Activated CD8-positive, alpha-beta memory T cell treated with anti-CD3 and anti-CD28 coated beads, Interleukin-2, amount 10 ng/mL, durations not matched to agents 7 days and 5 days (primary cell): ENCODE data around the gene C17orf114. TPM values are rescaled to one million over a fixed set of nuclear protein-coding genes. Genes with fewer than 3 reads are reported as not detected.

ENCODE experiments used
- ATAC-seq: fragments of 150-1000 bp; cut with Tn5 transposase; one replicate; pipeline ENCODE4 v1.10.0; 2021; ENCODE audit warnings: moderate library complexity
- CTCF ChIA-PET: fragments of 350-600 bp; sonication (Branson Sonifier 250); formaldehyde crosslinking; loops from one replicate; lab custom pipeline; 2021; ENCODE audit warnings: antibody characterized with exemption; lab: Charles Lee
- DNase-seq: peaks from one replicate; pipeline ENCODE4 v3.0.0-alpha.2; 2020
- H3K27ac Mint-ChIP-seq: one replicate; pipeline ENCODE4 v1.8.0; 2021; ENCODE audit warnings: mild to moderate bottlenecking, mixed read lengths
- H3K27me3 Mint-ChIP-seq: one replicate; pipeline ENCODE4 v1.8.0; 2021; ENCODE audit warnings: mixed read lengths
- H3K36me3 Mint-ChIP-seq: one replicate; pipeline ENCODE4 v1.8.0; 2021; ENCODE audit warnings: mild to moderate bottlenecking, mixed read lengths
- H3K4me1 Mint-ChIP-seq: one replicate; pipeline ENCODE4 v1.8.0; 2021; ENCODE audit warnings: mixed read lengths
- H3K4me3 Mint-ChIP-seq: one replicate; pipeline ENCODE4 v1.8.0; 2021; ENCODE audit warnings: mild to moderate bottlenecking, moderate library complexity, mixed read lengths
- H3K9me3 Mint-ChIP-seq: one replicate; pipeline ENCODE4 v1.8.0; 2022; ENCODE audit warnings: low read depth, mixed read lengths
- total RNA-seq, 2 experiments: library from RNA; stranded (reverse); gene quantifications; one replicate each; pipeline ENCODE4 v1.2.3, GENCODE V29; 2021

Gene C17orf114

DNA sequence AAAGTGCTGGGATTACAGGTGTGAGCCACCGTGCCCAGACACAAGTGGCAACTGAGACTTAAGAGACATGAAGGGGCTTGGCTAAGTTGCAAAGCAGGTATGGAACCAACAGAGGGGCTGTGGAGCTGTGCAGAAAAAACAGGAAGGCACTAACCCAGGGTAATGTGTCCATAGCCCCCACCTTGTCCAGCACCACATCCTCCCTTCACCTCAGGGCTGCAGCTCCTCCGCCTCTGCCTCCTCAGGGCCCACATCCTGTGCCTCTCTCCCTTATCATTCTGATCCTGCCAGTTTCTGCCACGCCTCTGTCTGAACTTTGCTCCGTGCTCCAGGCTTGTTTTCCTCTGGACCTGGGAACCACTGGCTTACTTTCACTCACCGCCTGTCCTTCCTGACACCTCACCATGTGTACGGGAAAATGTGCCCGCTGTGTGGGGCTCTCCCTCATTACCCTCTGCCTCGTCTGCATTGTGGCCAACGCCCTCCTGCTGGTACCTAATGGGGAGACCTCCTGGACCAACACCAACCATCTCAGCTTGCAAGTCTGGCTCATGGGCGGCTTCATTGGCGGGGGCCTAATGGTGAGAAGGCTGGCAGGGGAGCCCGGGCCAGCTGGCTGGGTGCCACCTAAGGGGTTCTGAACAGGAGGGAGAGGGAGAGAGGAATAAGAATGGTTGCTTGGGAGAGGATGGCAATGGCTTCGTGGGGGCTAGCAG lies 30.5 kb downstream of the C17orf114 start, which contains the start of gene TM4SF5:
TM4SF5 (plus strand) TSS at position 368 of the 716 bp plus-strand sequence; CDS start at position 405, 37 bp downstream.
- CTCF ChIA-PET = interaction anchor here (0.9 to 4.5 kb wide), 6 partner anchors 11 to 131 kb away, joined by 3 to 33 read pairs (median 4); partner anchors contain the start of genes CHRNE and GLTPD2
- peak within 1 kb of the TSS; percentile 3 for H3K4me3 Mint-ChIP-seq
- DNase-seq (peak; percentile 83), ATAC-seq (peak; percentile 92)
- H3K4me1 Mint-ChIP-seq = peaks cover 16% of the 10 kb centered on the region
- no peaks in the 10 kb centered on the region for H3K9me3 Mint-ChIP-seq
- H3K36me3 Mint-ChIP-seq = no peaks in the 10 kb centered on the region
- peaks cover 20% of the 10 kb centered on the region for H3K27me3 Mint-ChIP-seq
- peak within 1 kb of the TSS; percentile 25 for H3K27ac Mint-ChIP-seq

DNA sequence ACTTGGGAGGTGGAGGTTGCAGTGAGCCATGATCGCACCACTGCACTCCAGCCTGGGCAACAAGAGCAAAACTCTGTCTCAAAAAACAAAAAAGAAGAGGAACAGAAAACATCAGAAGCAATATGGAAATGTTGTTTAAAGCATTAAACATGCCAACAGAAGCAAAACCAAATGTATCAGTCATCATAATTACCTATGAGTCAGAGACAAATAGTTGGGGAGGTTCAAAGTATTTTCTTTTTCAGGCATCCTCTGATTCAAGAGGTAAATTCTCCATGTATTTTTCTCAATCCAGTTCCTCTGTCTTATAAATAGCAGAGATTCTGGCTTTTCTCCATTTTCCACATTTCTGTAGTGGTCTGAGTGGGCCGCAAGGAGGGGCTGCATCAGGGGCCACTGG lies 32.5 kb downstream of the C17orf114 start:
- no peak overlapping the region for H3K27ac Mint-ChIP-seq
- ATAC-seq (no peak), DNase-seq (no peak)
- CTCF ChIA-PET = interaction anchor here (1.3 kb wide), 1 partner anchor 20 kb away, joined by 6 read pairs; no protein-coding TSS in a partner anchor
- no peaks in the 10 kb centered on the region for H3K9me3 Mint-ChIP-seq
- no peaks in the 10 kb centered on the region for H3K36me3 Mint-ChIP-seq
- H3K4me3 Mint-ChIP-seq = no peak overlapping the region
- peaks cover 16% of the 10 kb centered on the region for H3K4me1 Mint-ChIP-seq
- peaks cover 25% of the 10 kb centered on the region for H3K27me3 Mint-ChIP-seq

DNA sequence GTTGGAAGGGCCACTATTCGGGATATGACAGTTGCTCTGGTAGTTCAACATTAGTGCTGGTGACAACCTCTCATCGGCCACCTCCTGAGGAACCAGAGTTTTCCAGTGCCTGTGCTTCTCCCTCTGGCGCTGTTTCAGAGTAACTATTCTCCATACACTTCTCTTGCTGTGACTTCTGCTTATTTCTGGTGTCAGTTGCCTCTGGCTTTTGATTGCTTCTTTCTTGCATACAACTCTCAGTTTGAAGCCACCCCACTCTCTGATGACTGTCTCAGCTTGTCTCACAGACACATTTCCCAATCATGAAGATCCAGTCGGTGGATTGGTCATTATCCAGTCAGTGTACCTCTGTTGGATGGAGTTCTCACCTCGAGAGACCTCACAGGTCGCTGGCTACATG lies 33.8 kb downstream of the C17orf114 start:
- DNase-seq (no peak), ATAC-seq (no peak)
- no peaks in the 10 kb centered on the region for H3K36me3 Mint-ChIP-seq
- CTCF ChIA-PET = no interaction called here
- peaks cover 25% of the 10 kb centered on the region for H3K27me3 Mint-ChIP-seq
- H3K4me1 Mint-ChIP-seq = peaks cover 16% of the 10 kb centered on the region
- H3K9me3 Mint-ChIP-seq = no peaks in the 10 kb centered on the region
- H3K27ac Mint-ChIP-seq = no peak overlapping the region
- no peak overlapping the region for H3K4me3 Mint-ChIP-seq

DNA sequence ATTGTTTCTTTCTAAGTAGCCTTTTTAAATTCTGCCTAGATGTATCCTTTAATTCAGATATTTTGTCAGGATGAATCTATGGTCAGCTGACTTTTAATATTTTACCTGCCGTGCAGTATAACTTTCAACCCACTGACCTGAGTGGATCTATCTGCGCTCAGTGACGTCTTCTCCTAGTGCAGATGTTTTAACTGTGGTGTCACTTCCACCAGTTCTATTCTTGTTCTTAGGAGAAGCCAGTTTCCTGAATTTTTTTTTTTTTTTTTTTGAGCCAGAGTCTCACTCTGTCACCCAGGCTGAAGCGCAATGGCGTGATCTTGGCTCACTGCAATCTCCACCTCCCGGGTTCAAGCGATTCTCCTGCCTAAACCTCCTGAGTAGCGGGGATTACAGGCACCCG lies 35.4 kb downstream of the C17orf114 start:
- Mint-ChIP-seq H3K4me1 (peaks cover 12% of the 10 kb centered on the region), H3K36me3 (no peaks in the 10 kb centered on the region), H3K4me3 (no peak overlapping the region), H3K27ac (no peak overlapping the region), H3K27me3 (peaks cover 16% of the 10 kb centered on the region), H3K9me3 (no peaks in the 10 kb centered on the region)
- CTCF ChIA-PET = no interaction called here
- ATAC-seq (no peak), DNase-seq (no peak)

DNA sequence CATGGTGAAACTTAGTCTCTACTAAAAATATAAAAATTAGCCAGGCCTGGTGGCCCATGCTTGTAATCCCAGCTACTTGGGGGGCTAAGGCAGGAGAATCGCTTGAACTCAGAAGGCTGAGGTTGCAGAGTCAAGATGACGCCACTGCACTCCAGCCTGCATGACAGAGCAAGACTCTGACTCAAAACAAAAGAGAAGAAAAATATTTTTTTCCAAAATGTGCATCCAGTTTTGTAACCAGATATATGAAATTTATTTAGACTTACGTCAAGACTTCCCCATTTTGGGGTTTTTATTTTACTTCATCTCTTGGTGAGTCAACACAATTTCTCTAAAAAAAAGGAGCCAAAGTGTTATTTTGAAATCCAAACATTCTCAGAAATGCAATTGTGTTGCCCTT lies 35.9 kb downstream of the C17orf114 start:
- Mint-ChIP-seq H3K4me1 (peaks cover 7% of the 10 kb centered on the region), H3K9me3 (no peaks in the 10 kb centered on the region), H3K27ac (no peak overlapping the region), H3K27me3 (peaks cover 16% of the 10 kb centered on the region), H3K36me3 (no peaks in the 10 kb centered on the region), H3K4me3 (no peak overlapping the region)
- CTCF ChIA-PET = no interaction called here
- ATAC-seq (no peak), DNase-seq (no peak)

DNA sequence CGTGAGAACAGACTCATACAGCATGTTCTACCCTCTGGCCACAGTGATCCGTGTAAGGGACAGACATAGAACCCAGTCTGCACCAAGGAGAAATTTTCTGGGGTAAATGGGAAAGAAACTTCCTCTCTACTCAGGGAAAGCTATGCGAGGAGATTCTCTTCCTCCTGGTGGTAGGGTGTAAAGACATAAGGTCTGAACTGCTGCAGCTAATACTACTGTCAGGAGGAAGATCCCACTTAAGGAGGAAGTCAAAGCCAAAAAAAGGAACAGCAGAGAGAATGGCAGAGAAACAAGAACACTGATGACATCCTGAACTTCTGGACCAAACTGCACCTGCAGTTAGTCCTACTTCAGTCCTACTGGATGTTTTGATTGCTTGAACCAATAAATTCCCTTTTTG lies 37.5 kb downstream of the C17orf114 start:
- no peak overlapping the region for H3K4me3 Mint-ChIP-seq
- no peaks in the 10 kb centered on the region for H3K4me1 Mint-ChIP-seq
- CTCF ChIA-PET = no interaction called here
- H3K9me3 Mint-ChIP-seq = no peaks in the 10 kb centered on the region
- no peak for ATAC-seq
- no peak overlapping the region for H3K27ac Mint-ChIP-seq
- no peak for DNase-seq
- H3K27me3 Mint-ChIP-seq = peaks cover 19% of the 10 kb centered on the region
- no peaks in the 10 kb centered on the region for H3K36me3 Mint-ChIP-seq

DNA sequence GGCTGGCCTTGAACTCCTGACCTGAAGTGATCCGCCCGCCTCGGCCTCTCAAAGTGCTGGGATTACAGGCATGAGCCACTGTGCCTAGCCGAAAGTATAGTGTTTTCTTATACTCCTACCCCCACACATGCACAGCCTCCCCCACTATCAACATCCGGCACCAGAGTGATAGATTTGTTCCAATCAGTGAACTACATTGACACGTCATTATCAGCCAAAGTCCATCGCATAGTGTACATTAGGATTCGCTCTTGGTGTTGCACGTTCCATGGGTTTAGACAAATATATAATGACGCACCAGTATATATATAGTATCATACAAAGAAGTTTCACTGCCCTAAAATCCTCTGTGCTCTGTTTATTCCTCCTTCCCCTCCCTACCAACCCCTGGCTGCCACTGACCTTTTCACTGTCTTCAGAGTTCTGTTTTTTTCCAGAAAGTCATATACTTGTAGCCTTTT lies 42.3 kb downstream of the C17orf114 start:
- no peaks in the 10 kb centered on the region for H3K36me3 Mint-ChIP-seq
- ATAC-seq = no peak
- H3K4me1 Mint-ChIP-seq = no peaks in the 10 kb centered on the region
- H3K27me3 Mint-ChIP-seq = peaks cover 35% of the 10 kb centered on the region
- H3K4me3 Mint-ChIP-seq = no peak overlapping the region
- CTCF ChIA-PET = no interaction called here
- no peaks in the 10 kb centered on the region for H3K9me3 Mint-ChIP-seq
- DNase-seq = no peak
- H3K27ac Mint-ChIP-seq = no peak overlapping the region

DNA sequence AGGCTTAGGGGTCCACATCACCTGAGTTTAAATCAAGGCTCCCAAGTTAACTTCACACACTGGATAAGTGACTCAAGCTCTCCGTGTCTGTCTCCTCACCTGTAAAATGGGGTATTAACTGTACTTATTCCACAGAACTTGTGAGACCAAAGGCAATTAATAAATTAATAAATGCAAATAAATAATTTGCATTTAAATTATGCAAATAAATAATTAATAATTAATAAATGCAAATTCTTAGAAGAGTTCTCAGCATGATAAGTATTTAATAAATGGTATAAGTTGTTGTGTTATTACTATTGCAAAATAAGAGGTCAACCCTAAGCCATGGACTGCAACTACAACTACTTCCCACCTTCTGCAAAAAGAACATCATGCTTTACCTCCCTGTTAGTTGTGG lies 48.7 kb downstream of the C17orf114 start:
- H3K9me3 Mint-ChIP-seq = no peaks in the 10 kb centered on the region
- DNase-seq = no peak
- peaks cover 6% of the 10 kb centered on the region for H3K4me1 Mint-ChIP-seq
- peaks cover 61% of the 10 kb centered on the region for H3K27me3 Mint-ChIP-seq
- no peaks in the 10 kb centered on the region for H3K36me3 Mint-ChIP-seq
- no peak overlapping the region for H3K27ac Mint-ChIP-seq
- H3K4me3 Mint-ChIP-seq = no peak overlapping the region
- ATAC-seq = no peak
- CTCF ChIA-PET = interaction anchor here (0.8 kb wide), 1 partner anchor 27 kb away, joined by 3 read pairs; no protein-coding TSS in a partner anchor

DNA sequence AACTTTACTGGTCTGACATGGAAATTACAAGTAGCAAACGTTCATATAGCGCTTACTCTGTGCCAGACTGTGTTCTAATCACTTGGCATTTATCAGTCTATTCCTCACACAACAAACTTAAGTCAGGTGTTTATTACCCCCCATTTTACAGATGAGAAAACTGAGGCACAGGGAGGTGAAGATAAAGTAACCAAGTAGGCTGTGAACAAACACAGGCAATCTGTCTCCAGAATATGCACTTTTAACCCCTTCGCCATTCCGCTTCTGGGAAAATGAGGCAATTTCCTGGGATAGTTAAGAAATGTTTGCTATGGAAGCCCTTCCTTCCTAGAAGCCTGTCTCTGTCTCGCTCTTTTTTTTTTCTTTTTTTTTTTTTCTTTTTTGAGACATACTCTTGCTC lies 50.2 kb downstream of the C17orf114 start:
- H3K36me3 Mint-ChIP-seq = no peaks in the 10 kb centered on the region
- no peaks in the 10 kb centered on the region for H3K9me3 Mint-ChIP-seq
- DNase-seq (no peak), ATAC-seq (no peak)
- CTCF ChIA-PET = no interaction called here
- no peak overlapping the region for H3K4me3 Mint-ChIP-seq
- no peak overlapping the region for H3K27ac Mint-ChIP-seq
- H3K4me1 Mint-ChIP-seq = peaks cover 17% of the 10 kb centered on the region
- H3K27me3 Mint-ChIP-seq = peaks cover 56% of the 10 kb centered on the region

Other genes with a start within 250 kb of the C17orf114 start
- gene MYBBP1A, start 246.9 kb downstream of the C17orf114 start, total RNA-seq = 10 to 100 TPM; 72.4 to 94.3 TPM
- not detected for gene GGT6, start 241.8 kb downstream of the C17orf114 start, total RNA-seq
- gene SMTNL2, start 217.8 kb downstream of the C17orf114 start, total RNA-seq = not detected
- not detected for gene ALOX15, start 160.7 kb downstream of the C17orf114 start, total RNA-seq
- gene PELP1, start 98.2 kb downstream of the C17orf114 start, total RNA-seq = 10 to 100 TPM; 88.5 to 96.9 TPM
- 100 to 1,000 TPM; 348 to 365 TPM for gene ARRB2, start 91.7 kb downstream of the C17orf114 start, total RNA-seq
- 10 to 100 TPM; 23.6 to 26.1 TPM for gene MED11, start 70.9 kb downstream of the C17orf114 start, total RNA-seq
- gene ZMYND15, start 62.5 kb downstream of the C17orf114 start, total RNA-seq = under 1 TPM in 1 of 2 experiments, not detected in 1; 0.12 TPM
- gene CXCL16, start 62.4 kb downstream of the C17orf114 start, total RNA-seq = under 1 TPM; 0.70 to 0.96 TPM
- gene TM4SF5, start 30.4 kb downstream of the C17orf114 start, total RNA-seq = not detected
- under 1 TPM; 0.37 to 0.50 TPM for gene VMO1, start 16.0 kb downstream of the C17orf114 start, total RNA-seq
- gene GLTPD2, start 13.4 kb downstream of the C17orf114 start, total RNA-seq = not detected
- 100 to 1,000 TPM; 119 to 157 TPM for gene PSMB6, start 6.2 kb downstream of the C17orf114 start, total RNA-seq
- gene PLD2, start 4.8 kb upstream of the C17orf114 start, total RNA-seq = 10 to 100 TPM; 11.7 to 14.5 TPM
- gene MINK1, start 31.0 kb upstream of the C17orf114 start, total RNA-seq = 100 to 1,000 TPM in 1 of 2 experiments, 10 to 100 TPM in 1; 87.4 to 107 TPM
- gene C17orf107, start 97.2 kb upstream of the C17orf114 start, total RNA-seq = 1 to 10 TPM in 1 of 2 experiments, under 1 TPM in 1; 0.98 to 1.2 TPM
- under 1 TPM; 0.40 to 0.41 TPM for gene CHRNE, start 100.8 kb upstream of the C17orf114 start, total RNA-seq
- gene GP1BA, start 129.9 kb upstream of the C17orf114 start, total RNA-seq = not detected
- 10 to 100 TPM; 82.3 to 84.6 TPM for gene SLC25A11, start 137.7 kb upstream of the C17orf114 start, total RNA-seq
- gene RNF167, start 137.9 kb upstream of the C17orf114 start, total RNA-seq = 100 to 1,000 TPM; 226 to 273 TPM
- 1,000 to 10,000 TPM; 2,029 to 2,329 TPM for gene PFN1, start 146.2 kb upstream of the C17orf114 start, total RNA-seq
- 10 to 100 TPM; 27.7 to 30.8 TPM for gene ENO3, start 148.8 kb upstream of the C17orf114 start, total RNA-seq
- 10 to 100 TPM; 60.5 to 70.1 TPM for gene SPAG7, start 165.5 kb upstream of the C17orf114 start, total RNA-seq
- gene CAMTA2, start 185.3 kb upstream of the C17orf114 start, total RNA-seq = 10 to 100 TPM; 60.6 to 72.5 TPM
- gene INCA1, start 195.2 kb upstream of the C17orf114 start, total RNA-seq = under 1 TPM; 0.20 to 0.23 TPM
- 10 to 100 TPM; 39.8 to 51.0 TPM for gene KIF1C, start 195.6 kb upstream of the C17orf114 start, total RNA-seq
- gene SLC52A1, start 233.1 kb upstream of the C17orf114 start, total RNA-seq = 1 to 10 TPM in 1 of 2 experiments, under 1 TPM in 1; 0.84 to 2.2 TPM